HG03175 (cell line): Measurements from ENCODE around the gene CYFIP1.
A peak's percentile ranks its signal among the peaks of the same experiment; 100 is the strongest.

Experiments used
- ATAC-seq: cut with Tn5 transposase; IDR thresholded peaks from one replicate; pipeline ENCODE4 v1.9.1; 2021; ENCODE audit warnings: mild to moderate bottlenecking, moderate library complexity; ENCODE audit not compliant: unreplicated experiment

Gene CYFIP1

DNA sequence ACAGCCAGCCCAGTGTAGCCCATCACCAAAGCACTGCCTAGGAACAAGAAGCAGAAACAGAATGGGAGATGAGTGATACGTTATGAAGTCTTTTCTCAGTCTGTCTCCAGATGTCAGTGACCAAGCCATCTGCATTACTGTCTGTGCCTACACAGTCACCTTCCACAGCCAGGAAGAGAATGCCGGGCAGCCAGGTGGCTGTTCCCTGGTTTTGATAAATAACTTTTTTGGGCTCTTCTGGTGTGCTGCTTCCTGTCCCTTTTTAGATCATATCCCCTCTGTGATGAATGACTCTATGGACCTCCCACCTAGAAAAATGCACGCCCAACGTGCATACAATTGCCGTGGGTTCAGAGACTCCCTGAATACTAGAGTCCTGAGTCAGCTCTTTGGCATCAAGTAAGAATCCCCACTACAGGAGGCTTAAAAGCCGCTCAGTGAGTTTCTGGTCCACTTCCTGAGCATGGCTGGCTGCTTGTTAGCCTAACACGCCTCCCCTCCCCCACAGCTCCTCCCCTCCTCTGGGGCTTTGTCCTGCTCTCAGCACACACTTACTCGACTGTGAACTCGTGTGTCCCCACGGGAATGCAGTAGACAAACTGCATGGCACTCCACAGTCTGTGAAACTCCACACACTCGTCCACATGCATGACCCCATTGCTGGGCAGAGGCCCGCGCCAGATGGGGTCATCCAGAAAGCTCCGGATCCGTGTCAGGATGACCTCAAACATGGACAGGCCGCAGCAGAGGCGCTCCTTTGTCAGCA is 107.0 kb downstream of the CYFIP1 start:
- ATAC-seq, result no peak

DNA sequence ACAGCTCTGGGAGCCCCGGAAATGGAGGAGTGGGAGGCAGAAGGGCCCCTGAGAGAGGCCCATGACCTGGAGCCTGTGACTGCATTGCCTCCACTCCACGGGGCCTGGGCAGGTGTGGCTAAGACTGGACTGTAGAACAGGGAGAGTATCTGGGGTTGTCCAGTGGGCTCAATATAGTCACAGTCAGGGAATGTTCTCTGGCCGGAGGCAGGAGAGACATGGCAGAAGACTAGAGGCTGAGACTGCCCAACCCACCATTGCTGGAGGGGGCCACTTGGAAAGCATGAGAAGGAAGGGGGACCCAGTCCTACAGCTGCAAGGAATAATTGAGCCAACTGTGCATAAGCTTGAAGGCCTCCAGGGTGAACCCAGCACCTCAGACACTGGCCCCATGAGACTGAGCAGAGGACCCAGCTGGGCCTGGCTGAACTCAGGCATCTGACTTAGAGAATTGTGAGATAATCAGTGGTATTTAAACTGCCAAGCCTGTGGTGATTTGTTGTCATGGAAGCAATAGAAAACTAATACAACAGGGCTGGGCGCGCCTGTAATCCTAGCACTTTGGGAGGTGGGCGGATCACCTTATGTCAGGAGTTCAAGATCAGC is 108.6 kb downstream of the CYFIP1 start:
- no peak for ATAC-seq

DNA sequence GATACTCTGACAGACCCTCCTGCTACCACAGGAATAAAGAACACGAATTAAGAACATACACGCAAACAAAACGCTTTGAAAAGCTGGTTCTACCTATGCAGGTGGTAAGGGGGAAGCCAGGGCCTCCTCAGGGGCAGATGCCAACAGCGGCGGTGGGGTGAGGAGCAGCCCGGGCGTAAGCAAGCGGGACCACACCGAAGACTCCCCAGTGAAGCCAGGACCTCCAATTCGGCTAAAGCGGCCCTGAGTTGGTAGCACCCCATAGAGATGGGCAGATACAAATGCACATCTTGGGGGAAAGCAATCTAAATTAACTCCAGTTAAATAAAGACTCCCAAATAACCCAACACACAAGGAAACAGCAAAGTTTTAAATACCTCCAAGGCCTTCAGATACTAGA is 109.3 kb downstream of the CYFIP1 start:
- ATAC-seq, result no peak

DNA sequence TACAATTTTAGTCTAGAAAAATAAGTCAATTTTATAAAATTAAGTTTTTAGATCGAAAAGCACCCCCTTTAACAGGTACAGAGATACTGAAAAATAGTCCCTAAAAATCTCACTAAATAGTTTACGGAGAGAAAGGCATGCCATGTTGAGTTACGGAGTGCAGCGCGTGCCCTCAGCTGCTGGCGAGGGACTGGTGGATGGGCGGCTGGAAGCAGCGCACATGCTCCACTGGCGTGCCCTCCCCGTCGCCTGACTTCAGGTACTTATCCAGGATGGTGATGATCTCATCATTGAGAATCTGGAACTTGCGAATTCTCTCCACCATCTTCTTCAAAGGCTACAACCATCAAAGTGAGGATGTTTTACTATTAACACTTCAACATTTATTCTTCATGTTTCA is 110.3 kb downstream of the CYFIP1 start:
- no peak for ATAC-seq

DNA sequence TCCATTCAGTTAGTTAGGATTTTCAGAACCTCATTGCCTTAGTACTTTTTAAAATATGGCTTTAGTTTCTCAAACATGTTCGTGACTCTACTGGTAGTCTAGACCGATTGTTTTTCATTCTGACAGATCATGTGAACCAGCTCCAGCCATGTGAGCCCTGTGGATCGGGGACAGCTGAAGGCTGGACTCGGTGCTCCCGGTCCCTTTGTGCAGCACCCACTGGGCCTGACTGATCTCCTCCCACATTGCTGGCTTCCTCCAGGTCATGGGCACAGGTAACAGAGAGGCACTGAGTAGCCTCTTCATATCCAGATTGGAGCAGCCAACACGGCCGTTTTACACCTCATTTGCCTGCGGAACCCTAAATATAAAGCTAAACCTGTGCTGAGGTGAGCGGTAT is 111.2 kb downstream of the CYFIP1 start:
- no peak for ATAC-seq

DNA sequence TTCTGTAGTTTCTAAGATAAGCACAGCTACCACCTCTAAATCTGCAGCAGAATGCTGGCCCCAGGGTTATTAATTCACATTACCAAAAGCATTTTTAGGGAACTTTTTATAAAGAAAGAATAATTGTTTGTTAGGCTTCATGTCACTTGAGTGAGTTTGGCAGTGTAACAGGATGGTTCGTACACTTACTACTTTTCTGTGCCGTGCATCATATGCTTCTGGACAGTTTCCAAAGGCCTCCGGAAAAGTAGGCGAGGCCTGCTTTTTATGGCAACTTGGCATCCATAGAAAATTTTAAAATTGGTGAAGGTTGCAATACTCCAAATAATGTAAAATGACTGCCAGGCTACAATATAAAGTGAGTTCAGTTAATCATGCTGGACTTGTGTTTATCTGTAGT is 111.7 kb downstream of the CYFIP1 start:
- ATAC-seq, result no peak

DNA sequence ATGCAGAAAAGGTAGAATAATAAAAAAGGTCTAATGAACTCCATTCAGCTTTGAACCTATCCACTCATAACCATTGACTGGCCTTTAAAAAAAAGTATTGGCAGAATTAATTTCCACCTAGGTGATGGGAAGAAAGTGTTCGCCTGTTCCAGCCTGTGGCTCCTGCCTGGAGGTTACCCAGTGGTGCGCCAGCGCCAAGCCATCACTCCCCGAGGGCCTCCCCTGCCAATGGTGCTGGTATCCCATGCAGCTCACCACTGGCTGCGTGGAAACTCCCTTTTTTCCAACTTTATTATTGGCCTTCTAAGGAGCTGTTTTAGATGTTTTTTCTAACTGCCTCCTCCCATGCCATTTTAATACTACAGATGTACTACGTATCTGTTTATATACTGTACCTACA is 112.3 kb downstream of the CYFIP1 start:
- ATAC-seq, result no peak

DNA sequence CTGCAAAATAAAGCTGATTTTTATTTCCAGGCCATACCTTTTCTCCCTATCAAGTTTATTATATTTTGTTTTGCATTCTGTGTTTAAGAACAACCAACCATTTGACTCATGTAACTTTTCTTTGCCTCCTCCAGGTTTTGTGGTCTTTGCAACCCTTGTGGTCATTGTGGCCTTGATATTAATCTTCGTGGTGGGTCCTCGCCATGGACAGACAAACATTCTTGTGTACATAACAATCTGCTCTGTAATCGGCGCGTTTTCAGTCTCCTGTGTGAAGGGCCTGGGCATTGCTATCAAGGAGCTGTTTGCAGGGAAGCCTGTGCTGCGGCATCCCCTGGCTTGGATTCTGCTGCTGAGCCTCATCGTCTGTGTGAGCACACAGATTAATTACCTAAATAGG is 114.1 kb downstream of the CYFIP1 start:
- ATAC-seq, result no peak

DNA sequence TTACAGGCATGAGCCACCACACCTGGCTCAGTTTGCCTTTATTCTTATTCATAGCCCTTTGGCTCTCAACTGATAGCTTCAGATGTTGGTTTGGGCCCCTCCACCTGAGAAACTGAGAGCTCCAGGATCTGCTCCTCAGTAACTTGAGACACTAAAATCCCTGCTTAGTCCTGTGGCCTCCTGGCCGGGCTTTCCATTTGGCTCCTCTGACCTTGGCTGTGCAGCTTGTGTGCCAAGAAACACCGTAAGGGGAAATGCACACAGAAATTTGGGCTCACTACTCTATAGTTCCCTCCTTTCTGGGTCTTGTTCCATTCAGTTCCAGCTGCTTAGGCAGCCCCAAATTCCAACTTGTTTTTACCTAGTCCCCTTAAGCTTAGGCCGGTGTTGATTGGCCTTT is 116.8 kb downstream of the CYFIP1 start:
- ATAC-seq, result no peak

DNA sequence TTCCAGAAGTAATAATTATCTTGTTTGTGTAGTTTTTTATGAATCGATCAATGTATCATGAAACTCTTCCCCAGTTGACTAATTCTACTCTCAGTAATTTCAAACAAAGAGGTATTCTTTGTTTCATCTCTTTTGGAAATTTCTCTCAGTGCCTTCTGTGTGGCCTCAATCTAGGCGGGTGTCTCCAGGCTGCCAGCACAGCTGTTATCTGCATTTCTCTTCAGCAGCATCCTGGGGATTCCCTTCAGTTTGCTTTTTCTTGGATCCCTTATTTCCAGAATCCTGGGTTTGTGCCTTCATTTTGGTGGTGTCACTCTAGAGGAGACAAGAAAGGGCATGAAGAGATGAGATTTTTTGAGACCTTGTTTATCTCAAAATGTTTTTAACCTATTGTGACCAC is 119.0 kb downstream of the CYFIP1 start:
- ATAC-seq, result no peak

DNA sequence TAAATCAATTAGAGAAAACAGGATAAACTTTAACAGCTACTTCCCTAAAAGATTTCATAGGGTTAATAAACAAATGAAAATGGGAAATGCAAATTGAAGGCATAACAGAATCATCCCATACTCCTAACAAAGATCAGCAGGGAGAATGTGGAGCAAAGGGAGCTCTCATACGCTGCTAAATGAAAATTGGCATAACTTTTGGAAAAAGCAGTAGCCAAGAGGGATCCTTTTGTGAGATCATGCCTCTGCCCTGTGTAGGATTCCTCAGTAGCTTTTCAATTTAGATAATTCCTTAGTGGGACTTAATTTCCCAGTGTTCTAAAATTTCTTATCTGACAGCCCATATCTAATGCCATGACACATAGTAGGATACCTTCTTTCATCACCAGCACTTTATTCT is 123.5 kb downstream of the CYFIP1 start:
- no peak for ATAC-seq

DNA sequence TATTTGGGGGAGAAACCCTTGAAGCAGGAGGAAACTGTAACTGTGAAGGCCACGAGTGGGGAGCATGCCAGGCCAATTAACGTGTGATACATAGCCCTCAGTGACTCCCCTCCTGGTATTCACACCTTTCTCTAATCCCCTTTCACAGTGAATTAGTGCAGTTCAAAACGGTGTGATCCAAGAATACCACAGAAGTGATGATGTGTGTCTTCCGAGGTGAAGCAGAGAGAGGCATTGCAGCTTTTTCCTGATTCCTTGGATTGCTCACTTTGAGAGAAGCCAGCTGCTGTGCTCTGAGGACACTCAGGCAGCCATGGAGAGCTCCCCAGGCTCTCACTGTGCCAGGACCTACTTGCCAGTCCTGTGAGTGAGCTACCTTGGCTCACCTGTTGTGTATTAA is 124.4 kb downstream of the CYFIP1 start:
- ATAC-seq, result no peak

DNA sequence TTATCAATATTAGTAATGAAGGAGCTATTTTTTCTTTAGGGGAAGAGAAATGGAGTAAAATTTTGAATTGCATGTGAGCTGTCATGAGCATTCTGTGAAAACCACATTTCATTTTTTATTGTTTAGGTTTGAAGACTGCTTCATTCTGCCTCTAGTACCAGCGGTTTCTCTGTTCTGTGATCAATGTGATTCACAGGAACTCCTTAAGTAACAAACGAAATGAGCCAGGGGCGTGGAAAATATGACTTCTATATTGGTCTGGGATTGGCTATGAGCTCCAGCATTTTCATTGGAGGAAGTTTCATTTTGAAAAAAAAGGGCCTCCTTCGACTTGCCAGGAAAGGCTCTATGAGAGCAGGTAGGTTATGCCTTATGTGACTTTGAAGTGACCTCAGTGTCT is 128.7 kb downstream of the CYFIP1 start:
- no peak for ATAC-seq

DNA sequence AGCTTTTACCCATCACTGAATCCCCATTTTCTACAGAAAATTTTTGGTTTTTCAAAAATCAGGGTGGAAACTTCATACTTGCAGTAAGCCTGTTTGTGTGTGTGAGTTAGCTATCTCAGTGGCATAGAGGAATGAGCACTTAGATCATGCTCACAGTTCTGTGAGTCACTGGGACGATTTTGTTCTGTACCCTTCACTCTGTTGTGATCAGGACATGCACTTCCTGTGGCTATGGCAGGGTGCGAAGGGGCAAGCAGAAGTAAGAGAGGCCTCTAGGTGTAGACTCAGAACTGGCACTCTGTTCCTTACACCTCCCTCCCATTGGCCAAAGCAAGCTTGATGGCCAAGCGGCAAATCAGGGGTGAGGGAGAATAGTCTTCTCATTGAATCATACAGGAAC is 130.1 kb downstream of the CYFIP1 start:
- ATAC-seq, result no peak

DNA sequence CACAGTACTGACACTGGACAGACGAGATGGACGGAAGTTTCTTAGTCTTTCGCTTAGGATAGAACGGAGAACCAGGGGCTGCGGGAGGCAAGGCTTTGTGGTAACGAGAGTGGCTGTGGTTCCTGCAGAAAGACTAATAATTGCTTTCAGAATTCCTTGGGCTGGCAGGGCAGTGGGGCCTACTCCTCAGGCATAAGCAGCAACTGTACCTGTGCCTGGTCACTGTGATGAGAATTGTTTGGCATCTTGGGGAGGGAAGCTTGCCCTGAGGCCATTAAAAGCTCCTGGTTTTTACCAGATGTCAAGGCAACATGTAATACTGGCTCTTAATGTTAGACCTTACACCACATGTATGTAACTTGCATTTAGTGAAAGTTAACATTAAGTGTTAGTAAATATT is 134.1 kb downstream of the CYFIP1 start:
- no peak for ATAC-seq

DNA sequence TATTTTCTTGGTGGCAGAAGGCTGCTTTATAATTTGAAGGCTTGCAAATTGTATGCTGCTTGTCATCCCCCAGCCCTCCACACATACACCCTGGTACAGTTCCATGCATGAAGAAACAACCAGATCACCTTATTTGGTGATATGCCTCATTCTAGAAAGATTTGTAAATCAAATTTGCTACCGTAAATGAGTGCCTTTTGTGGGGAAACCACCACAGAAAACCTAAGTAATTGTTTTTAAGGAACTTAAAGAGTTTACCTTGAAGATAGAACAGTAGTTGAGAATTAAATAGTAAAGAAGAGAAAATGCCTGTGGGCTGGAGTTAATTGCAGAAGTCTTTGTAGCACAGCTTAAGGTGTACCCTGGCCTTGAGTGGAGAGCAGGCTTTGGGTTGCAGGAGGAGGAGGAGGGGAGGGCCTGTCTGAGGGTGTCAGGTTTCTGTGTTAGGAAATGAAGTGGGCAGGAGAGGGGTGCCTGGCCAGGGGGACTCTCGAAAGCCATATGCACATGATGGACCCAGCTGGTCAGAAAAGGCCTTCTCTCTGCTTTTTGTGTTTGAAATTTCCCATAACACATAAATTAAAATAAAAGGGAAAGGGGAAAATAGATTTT is 134.8 kb downstream of the CYFIP1 start:
- no peak for ATAC-seq

DNA sequence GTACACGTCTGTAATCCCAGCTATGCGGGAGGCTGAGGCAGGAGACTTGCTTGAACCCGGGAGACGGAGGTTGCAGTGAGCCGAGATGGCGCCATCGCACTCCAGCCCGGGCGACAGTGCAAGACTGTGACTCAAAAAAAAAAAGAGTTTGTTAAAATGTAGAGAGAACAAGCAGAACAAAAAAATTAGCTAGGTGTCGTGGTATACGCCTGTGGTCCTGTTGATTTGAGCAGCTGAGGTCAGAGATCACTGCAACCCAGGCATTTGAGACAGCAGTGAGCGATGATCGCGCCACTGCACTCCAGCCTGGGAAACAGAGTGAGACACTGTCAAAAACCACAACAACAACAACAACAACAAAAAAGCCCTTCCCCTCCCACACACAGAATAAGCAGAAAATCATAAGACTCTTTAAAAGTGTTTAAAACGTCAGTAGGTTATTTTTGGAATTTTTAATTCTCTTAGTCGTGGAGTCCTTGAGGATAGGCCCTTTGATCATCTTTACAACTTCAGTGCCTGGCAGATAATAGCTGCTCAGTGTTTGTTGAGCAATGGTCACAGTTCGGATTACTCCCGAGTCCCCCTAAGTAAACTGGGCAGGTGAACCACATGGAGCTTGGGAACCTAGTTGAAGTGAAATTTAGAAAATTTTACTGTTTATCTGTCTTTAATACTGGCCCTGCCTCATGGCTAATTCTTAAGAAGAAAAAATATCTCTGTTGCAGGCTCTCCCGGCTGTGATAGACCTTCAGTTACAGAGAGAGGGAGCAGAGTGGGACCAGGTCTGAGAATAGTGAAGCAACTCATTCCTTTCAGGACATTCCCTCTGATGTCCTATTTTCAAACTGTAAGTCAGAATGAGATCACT is 135.5 kb downstream of the CYFIP1 start:
- no peak for ATAC-seq

DNA sequence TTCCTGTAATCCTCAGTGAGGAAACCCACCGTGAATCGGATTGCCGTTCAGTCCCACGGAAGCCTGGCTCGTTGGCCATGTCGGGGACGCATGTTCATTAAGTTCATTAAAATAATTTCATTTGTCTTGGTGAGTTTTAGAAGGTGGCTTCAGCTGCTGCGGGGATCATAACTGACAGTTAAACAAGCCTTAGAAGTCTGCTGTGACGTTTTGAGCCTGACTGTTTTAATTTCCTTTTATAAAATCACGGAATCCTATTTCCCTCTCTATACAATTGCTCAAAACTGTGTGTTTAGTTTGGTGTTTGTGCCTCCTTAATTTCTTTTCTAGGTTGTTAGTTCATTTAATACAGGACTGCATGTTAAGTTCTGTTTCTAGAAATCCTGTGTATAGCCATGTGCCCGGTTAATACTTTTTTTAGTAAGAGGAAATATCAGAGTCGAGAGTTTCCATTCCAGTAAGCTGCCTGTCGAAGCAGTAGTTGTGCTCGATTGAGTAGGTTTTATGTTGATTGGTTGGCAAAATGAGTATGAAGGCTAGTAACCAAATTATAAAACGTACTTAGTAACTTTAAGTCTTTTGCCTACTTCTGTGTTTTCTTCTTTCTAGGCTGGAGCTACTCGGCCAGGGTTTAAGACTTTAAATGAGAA is 141.0 kb downstream of the CYFIP1 start:
- peak; percentile 0 for ATAC-seq

DNA sequence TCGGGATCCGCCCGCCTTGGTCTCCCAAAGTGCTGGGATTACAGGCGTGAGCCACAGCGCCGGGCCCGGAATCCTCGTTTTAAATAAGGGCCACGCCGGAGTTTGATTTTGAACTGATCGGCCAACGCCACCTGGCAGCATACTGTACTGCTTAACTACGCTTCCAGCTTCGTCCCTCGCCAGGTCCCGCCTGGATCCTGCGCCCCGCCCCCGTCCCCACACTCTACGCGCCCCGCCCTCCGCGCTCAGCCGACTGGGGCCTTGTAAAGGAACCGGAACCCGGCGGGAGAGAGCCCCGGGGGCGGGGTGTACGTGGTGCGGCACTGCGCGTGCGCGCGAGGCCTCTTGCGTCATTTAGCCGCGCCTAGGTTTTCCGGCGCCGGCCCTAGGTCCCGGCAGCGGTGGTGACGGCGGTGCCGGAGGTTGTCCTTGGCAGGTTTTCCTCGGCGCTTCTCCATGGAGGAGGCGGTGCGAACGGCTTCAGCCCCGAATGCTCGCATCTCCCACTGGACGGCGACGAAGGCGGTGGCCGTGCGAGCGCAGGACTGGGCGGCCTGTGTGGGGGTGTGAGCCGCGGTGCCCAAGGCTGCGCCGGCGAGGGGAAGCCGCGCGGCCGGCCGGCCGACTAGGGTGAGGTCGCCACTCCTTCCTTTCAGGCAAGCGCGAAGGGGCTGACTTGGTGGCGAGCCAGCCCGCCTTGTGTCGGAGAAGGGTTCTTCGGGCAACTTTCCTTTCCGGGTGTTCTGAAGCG is 141.7 kb downstream of the CYFIP1 start, which contains the start of gene NIPA2:
Gene NIPA2 (plus strand): TSS at position 375 of the 751 bp plus-strand sequence. CDS start 13,066 bp downstream, outside the sequence.
- ATAC-seq, result peak; percentile 83

DNA sequence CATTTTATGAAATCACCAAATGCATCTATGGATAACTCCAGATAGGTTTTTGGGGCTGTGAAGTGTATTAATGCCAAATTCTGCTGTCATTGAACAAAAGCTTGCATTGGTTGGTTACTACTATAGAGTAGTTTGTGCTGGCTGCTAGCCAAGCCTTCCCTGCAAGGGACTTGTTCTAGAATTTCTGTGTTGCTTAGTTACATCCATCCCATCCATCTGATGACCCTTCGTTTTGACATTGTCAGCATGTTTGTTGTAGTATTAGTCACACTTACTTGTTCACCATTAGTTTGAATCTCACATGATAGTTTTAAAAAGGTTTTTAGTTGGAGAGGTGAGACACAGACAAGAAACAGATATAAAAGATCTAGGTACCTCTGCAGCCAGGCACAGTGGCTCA is 148.7 kb downstream of the CYFIP1 start:
- ATAC-seq, result no peak
